GM12878 (cell line): ENCODE measurements around the gene FLOT1. TPM values are rescaled to one million over a fixed set of nuclear protein-coding genes. Genes with fewer than 3 reads are reported as not detected.

Experiments used
- ATAC-seq: fragments of 200-7000 bp; cut with Tn5 transposase; 3 replicates; pipeline ENCODE4 v1.9.1; 2020; ENCODE audit warnings: mild to moderate bottlenecking, moderate library complexity
- BruUV-seq: library from RNA; stranded (reverse); fragments of 400-500 nt; replicated peaks from 2 replicates; lab custom pipeline; 2021; lab: Mats Ljungman, UMichigan
- CTCF ChIA-PET: fragments of 300-600 bp; sonication (Branson Sonifier 250); formaldehyde crosslinking; extraction: SDS; loops from one replicate; lab custom pipeline; 2021; ENCODE audit warnings: inconsistent platforms; lab: Yijun Ruan, JAX
- POLR2A ChIA-PET: fragments of 350-600 bp; formaldehyde crosslinking; extraction: SDS; loops from one replicate; lab custom pipeline; 2021; ENCODE audit warnings: inconsistent platforms; lab: Charles Lee
- RAD21 ChIA-PET: fragments of 300-600 bp; sonication (Branson Sonifier 250); formaldehyde crosslinking; loops from one replicate; lab custom pipeline; 2023; ENCODE audit warnings: antibody characterized with exemption; ENCODE audit not compliant: unreplicated experiment; lab: Charles Lee
- SMC1A ChIA-PET: fragments of 300-600 bp; sonication (Branson Sonifier 250); formaldehyde crosslinking; loops from one replicate; lab custom pipeline; 2023; ENCODE audit not compliant: unreplicated experiment, uncharacterized antibody; lab: Charles Lee
- DNase-seq: peaks from one replicate; pipeline ENCODE4 v3.0.0-alpha.2; 2011; ENCODE audit warnings: low read depth, low spot score
- FAIRE-seq: peaks from 3 replicates; lab custom pipeline; 2011; peaks lifted over from hg19 to GRCh38; lab: Jason Lieb, UNC
- H2AFZ ChIP-seq: 2 replicates; pipeline ENCODE4 v1.6.0; 2011; ENCODE audit warnings: low read depth, low read length, control low read depth; ENCODE audit not compliant: control insufficient read depth
- H3K27ac ChIP-seq: 2 replicates; pipeline ENCODE4 v1.5.1; 2011; ENCODE audit warnings: control low read depth; ENCODE audit not compliant: control insufficient read depth, insufficient read depth
- H3K27me3 ChIP-seq, 2 experiments: replicated peaks in 1 of 2; 2 replicates each; pipeline versions ENCODE4 v1.6.0 to v1.6.1; 2011; ENCODE audit warnings: low read length in 1 of 2; ENCODE audit not compliant: control insufficient read depth in 2 of 2, insufficient read depth in 2 of 2
- H3K36me3 ChIP-seq, 2 experiments: 2 replicates each; pipeline ENCODE4 v1.5.1; 2011; ENCODE audit warnings: low read length in 1 of 2; ENCODE audit not compliant: control insufficient read depth in 2 of 2, insufficient read depth in 2 of 2
- H3K4me1 ChIP-seq: 2 replicates; pipeline ENCODE4 v1.6.1; 2011; ENCODE audit warnings: mild to moderate bottlenecking, low read length, moderate library complexity, mixed read lengths; ENCODE audit not compliant: control insufficient read depth, insufficient read depth
- H3K4me2 ChIP-seq: 2 replicates; pipeline ENCODE4 v1.6.0; 2011; ENCODE audit warnings: control low read depth; ENCODE audit not compliant: control insufficient read depth, insufficient read depth
- H3K4me3 ChIP-seq: fragments of 200-600 bp; sonication (generic); 2 replicates; pipeline ENCODE4 v1.5.1; 2016
- H3K79me2 ChIP-seq: 2 replicates; pipeline ENCODE4 v1.6.0; 2011; ENCODE audit warnings: low read length; ENCODE audit not compliant: control insufficient read depth, insufficient read depth
- H3K9ac ChIP-seq: 2 replicates; pipeline ENCODE4 v1.8.0; 2011; ENCODE audit warnings: low read length, control low read depth, mixed read lengths; ENCODE audit not compliant: control insufficient read depth, insufficient read depth
- H3K9me3 ChIP-seq: replicated peaks from 3 replicates; pipeline ENCODE4 v1.5.1; 2011; ENCODE audit warnings: mild to moderate bottlenecking, low read length; ENCODE audit not compliant: control insufficient read depth, insufficient read depth
- H4K20me1 ChIP-seq: 2 replicates; pipeline ENCODE4 v1.6.0; 2011; ENCODE audit not compliant: control insufficient read depth, insufficient read depth
- CEBPB ChIP-seq, 2 experiments: fragments of 150-350 bp in 1 of 2; IDR thresholded peaks; 2 replicates each; pipeline ENCODE4 v1.6.1; 2012 to 2014; ENCODE audit warnings: low read depth in 2 of 2, low read length in 2 of 2, borderline replicate concordance in 1 of 2, inconsistent platforms in 1 of 2
- KDM1A ChIP-seq: fragments of 200-600 bp; sonication (generic); IDR thresholded peaks from 2 replicates; pipeline ENCODE4 v1.6.1; 2016; ENCODE audit warnings: borderline replicate concordance
- NBN ChIP-seq: fragments of 450-650 bp; IDR thresholded peaks from 2 replicates; pipeline ENCODE4 v1.6.1; 2016
- RAD21 ChIP-seq: IDR thresholded peaks from 2 replicates; pipeline ENCODE4 v1.6.1; 2011; ENCODE audit warnings: mild to moderate bottlenecking, low read depth, low read length, moderate library complexity; ENCODE audit not compliant: insufficient read depth
- RUNX3 ChIP-seq: IDR thresholded peaks from 2 replicates; pipeline ENCODE4 v1.6.1; 2012; ENCODE audit warnings: low read length, inconsistent platforms
- WGBS: methylation state at CpG from one replicate; pipeline ENCODE4 v1.1.6; 2016; ENCODE audit warnings: low lambda C conversion rate; ENCODE audit not compliant: insufficient replicate concordance, insufficient coverage; ENCODE audit errors: missing lambda C conversion rate; 5-methylcytosine and 5-hydroxymethylcytosine counted together
- in situ Hi-C: fragments of 300-500 bp; cut with MboI; formaldehyde crosslinking; loops from 9 replicates; pipeline ENCODE4 v1.14.3; 2018; ENCODE audit warnings: mixed read lengths
- intact Hi-C: fragments of 100-400 bp; cut with micrococcal nuclease; formaldehyde crosslinking; loops from one replicate; pipeline ENCODE4 v1.14.2; 2022; ENCODE audit not compliant: unreplicated experiment
- polyA plus RNA-seq, 11 experiments: library from polyadenylated mRNA; depleted of rRNA in 4 of 11; unstranded in 6 of 11; stranded (reverse) in 5 of 11; fragments of >200 nt; fragmentation: Nextera tagmentation in 4 of 11; fragmentation: Illumina TruSeq in 1 of 11; extraction: Ambion mirVana in 4 of 11; extraction: Trizol in 1 of 11; gene quantifications; 1 replicate in 1 of 11; 2 replicates in 10 of 11; pipeline versions ENCODE4 v1.2.1 to v1.2.3, GENCODE V29; 2011 to 2016; ENCODE audit warnings: inconsistent platforms in 2 of 11, missing spikeins in 2 of 11, low read depth in 1 of 11
- total RNA-seq, 4 experiments: library from RNA; depleted of rRNA in 3 of 4; stranded (reverse); fragments of >200 nt in 3 of 4; fragmentation: Illumina TruSeq in 1 of 4; extraction: Trizol in 1 of 4; gene quantifications; 2 replicates each; pipeline versions ENCODE4 v1.2.1 to v1.2.3, GENCODE V29; 2013 to 2021
- TF ChIP-seq, protein P1 (sequence below): fragments of 450-650 bp; IDR thresholded peaks from 2 replicates; pipeline ENCODE4 v1.6.1; 2016; ENCODE audit warnings: mild to moderate bottlenecking, moderate library complexity, borderline replicate concordance

Gene FLOT1
- total and polyA plus RNA-seq, 10 of the 15 experiments (the other 5 are each of a cell fraction or from before 2014, with no cell fraction given): 12.3 to 153 (median 112) TPM

- TF ChIP-seq RUNX3 (peak; percentile 76), RAD21 (no peak), KDM1A (no peak)
These were observed 30.6 kb downstream of the FLOT1 start (continued) for GRCh38 chr6:30711758-30712380.

DNA sequence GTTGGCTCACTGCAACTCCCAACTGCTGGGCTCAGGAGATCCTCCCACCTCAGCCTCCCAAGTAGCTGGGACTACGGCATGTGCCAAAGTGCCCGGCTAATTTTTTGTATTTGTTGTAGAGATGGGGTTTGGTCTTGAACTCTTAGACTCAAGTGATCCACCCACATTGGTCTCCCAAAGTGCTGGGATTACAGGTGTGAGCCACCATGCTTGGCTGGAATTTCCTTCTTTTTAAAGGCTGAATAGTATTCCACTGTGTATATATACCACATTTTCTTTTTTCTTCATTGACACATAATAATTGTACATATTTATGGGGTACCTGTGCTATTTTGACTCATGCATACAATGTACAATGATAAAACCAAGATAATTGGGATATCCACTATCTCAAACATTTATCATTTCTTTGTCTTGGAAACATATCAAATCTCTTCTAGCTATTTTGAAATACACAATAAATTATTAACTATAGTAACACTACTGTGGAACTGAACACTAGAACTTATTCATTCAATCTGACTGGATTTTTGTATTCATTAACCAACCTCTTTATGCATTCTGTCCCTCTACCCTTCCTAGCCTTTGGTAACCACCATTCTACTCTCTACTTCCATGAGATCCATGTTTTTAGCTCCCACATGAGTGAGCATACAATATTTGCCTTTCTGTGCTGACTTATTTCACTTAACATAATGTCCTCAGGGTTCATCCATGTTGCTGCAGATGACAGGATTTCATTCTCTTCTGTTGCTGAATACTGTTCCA lies 33.2 kb downstream of the FLOT1 start:
- CTCF ChIA-PET: interaction anchor here (1.2 to 1.6 kb wide), 2 partner anchors 30 to 226 kb away, joined by 3 to 4 read pairs; no protein-coding TSS in a partner anchor
- ATAC-seq (no peak), FAIRE-seq (no peak), DNase-seq (no peak)
- Histone ChIP-seq H3K9me3 (no peaks in the 10 kb centered on the region), H3K79me2 (no peaks in the 10 kb centered on the region; the same call in none of the 2 replicates), H3K9ac (no peak overlapping the region), H2AFZ (no peak overlapping the region), H4K20me1 (no peaks in the 10 kb centered on the region), H3K27me3 (no peaks in the 10 kb centered on the region), H3K4me2 (no peak overlapping the region), H3K4me3 (no peak overlapping the region), H3K27ac (no peak overlapping the region), H3K36me3 (peaks cover 9 to 17% of the 10 kb centered on the region in 2 experiments), H3K4me1 (peaks cover 25% of the 10 kb centered on the region)
- POLR2A ChIA-PET: interaction anchor here (1.4 to 1.8 kb wide), 2 partner anchors 12 to 18 kb away, joined by 7 read pairs; partner anchors contain the start of gene NRM
- intact Hi-C loops (no loop called here), in situ Hi-C loops (no loop called here)
- SMC1A ChIA-PET: interaction anchor here (0.6 kb wide), 1 partner anchor 47 kb away, joined by 3 read pairs; no protein-coding TSS in a partner anchor
- BruUV-seq: no TSS peak
- RAD21 ChIA-PET: interaction anchor here (1.4 kb wide), 1 partner anchor 21 kb away, joined by 3 read pairs; no protein-coding TSS in a partner anchor
- no peak for TF ChIP-seq NBN
- TF ChIP-seq, protein P1, sequence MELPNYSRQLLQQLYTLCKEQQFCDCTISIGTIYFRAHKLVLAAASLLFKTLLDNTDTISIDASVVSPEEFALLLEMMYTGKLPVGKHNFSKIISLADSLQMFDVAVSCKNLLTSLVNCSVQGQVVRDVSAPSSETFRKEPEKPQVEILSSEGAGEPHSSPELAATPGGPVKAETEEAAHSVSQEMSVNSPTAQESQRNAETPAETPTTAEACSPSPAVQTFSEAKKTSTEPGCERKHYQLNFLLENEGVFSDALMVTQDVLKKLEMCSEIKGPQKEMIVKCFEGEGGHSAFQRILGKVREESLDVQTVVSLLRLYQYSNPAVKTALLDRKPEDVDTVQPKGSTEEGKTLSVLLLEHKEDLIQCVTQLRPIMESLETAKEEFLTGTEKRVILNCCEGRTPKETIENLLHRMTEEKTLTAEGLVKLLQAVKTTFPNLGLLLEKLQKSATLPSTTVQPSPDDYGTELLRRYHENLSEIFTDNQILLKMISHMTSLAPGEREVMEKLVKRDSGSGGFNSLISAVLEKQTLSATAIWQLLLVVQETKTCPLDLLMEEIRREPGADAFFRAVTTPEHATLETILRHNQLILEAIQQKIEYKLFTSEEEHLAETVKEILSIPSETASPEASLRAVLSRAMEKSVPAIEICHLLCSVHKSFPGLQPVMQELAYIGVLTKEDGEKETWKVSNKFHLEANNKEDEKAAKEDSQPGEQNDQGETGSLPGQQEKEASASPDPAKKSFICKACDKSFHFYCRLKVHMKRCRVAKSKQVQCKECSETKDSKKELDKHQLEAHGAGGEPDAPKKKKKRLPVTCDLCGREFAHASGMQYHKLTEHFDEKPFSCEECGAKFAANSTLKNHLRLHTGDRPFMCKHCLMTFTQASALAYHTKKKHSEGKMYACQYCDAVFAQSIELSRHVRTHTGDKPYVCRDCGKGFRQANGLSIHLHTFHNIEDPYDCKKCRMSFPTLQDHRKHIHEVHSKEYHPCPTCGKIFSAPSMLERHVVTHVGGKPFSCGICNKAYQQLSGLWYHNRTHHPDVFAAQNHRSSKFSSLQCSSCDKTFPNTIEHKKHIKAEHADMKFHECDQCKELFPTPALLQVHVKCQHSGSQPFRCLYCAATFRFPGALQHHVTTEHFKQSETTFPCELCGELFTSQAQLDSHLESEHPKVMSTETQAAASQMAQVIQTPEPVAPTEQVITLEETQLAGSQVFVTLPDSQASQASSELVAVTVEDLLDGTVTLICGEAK: no peak
- no peak for TF ChIP-seq CEBPB (IDR thresholded peaks at IDR 0.05; ENCODE audit: borderline replicate concordance in 1 of 2, low read depth in 2 of 2, low read length in 2 of 2)
- WGBS: 97% methylated on average over 2 of the region's 2 CpGs
